WTC11 (cell line): Measurements from ENCODE around the gene APBA3. TPM values are rescaled to one million over a fixed set of nuclear protein-coding genes. Genes with fewer than 3 reads are reported as not detected.

ENCODE experiments used
- ATAC-seq: fragments of 200-7000 bp; cut with Tn5 transposase; 2 replicates; pipeline ENCODE4 v1.10.0; 2021; ENCODE audit warnings: mild to moderate bottlenecking, moderate library complexity
- CTCF ChIA-PET: fragments of 300-600 bp; sonication (Branson Sonifier 250); formaldehyde crosslinking; loops from one replicate; lab custom pipeline; 2021; ENCODE audit warnings: antibody characterized with exemption; lab: Charles Lee
- POLR2A ChIA-PET: fragments of 350-600 bp; sonication (Branson Sonifier 250); formaldehyde crosslinking; loops from one replicate; lab custom pipeline; 2021; ENCODE audit warnings: antibody characterized with exemption; lab: Charles Lee
- DNase-seq: peaks from one replicate; pipeline ENCODE4 v3.0.0; 2021; ENCODE audit warnings: low spot score
- H3K27ac Mint-ChIP-seq: 2 replicates; pipeline ENCODE4 v1.8.0; 2021; ENCODE audit warnings: mixed read lengths
- H3K27me3 Mint-ChIP-seq: 2 replicates; pipeline ENCODE4 v1.8.0; 2021; ENCODE audit warnings: low read depth, mild to moderate bottlenecking, moderate library complexity, mixed read lengths
- H3K36me3 Mint-ChIP-seq: 2 replicates; pipeline ENCODE4 v1.8.0; 2021; ENCODE audit warnings: mixed read lengths
- H3K4me1 Mint-ChIP-seq: 2 replicates; pipeline ENCODE4 v1.8.0; 2022; ENCODE audit warnings: mixed read lengths
- H3K4me3 Mint-ChIP-seq: 2 replicates; pipeline ENCODE4 v1.8.0; 2021; ENCODE audit warnings: mild to moderate bottlenecking, moderate library complexity, mixed read lengths
- H3K9me3 Mint-ChIP-seq: 2 replicates; pipeline ENCODE4 v1.8.0; 2021; ENCODE audit warnings: mixed read lengths
- ARID4B ChIP-seq: sonication (generic); formaldehyde crosslinking; IDR thresholded peaks from 2 replicates; pipeline ENCODE4 v1.8.0; 2023; ENCODE audit warnings: missing genetic modification reagents, mild to moderate bottlenecking, borderline replicate concordance
- ATF1 ChIP-seq: sonication (generic); formaldehyde crosslinking; IDR thresholded peaks from 2 replicates; pipeline ENCODE4 v1.8.1; 2023; ENCODE audit warnings: mild to moderate bottlenecking, moderate library complexity, missing genetic modification reagents
- EMX1 ChIP-seq: fragments of 250-450 bp; sonication (Bioruptor Pico); IDR thresholded peaks from 2 replicates; pipeline ENCODE4 v1.8.0; 2021; ENCODE audit warnings: mild to moderate bottlenecking
- ESRRA ChIP-seq: sonication (generic); formaldehyde crosslinking; IDR thresholded peaks from 2 replicates; pipeline ENCODE4 v1.8.1; 2022; ENCODE audit warnings: mild to moderate bottlenecking, missing genetic modification reagents, borderline replicate concordance
- GABPB1 ChIP-seq: sonication (generic); formaldehyde crosslinking; IDR thresholded peaks from 2 replicates; pipeline ENCODE4 v1.8.1; 2023; ENCODE audit warnings: mild to moderate bottlenecking, missing genetic modification reagents
- GRHL2 ChIP-seq: fragments of 250-450 bp; sonication (Bioruptor Pico); IDR thresholded peaks from 2 replicates; pipeline ENCODE4 v1.8.0; 2022; ENCODE audit warnings: mild to moderate bottlenecking, moderate library complexity; ENCODE audit not compliant: insufficient replicate concordance, severe bottlenecking
- GTF2I ChIP-seq: fragments of 250-450 bp; sonication (Bioruptor Pico); conservative IDR thresholded peaks from 2 replicates; pipeline ENCODE4 v1.4.0; 2021; ENCODE audit warnings: mild to moderate bottlenecking
- IRF2 ChIP-seq: sonication (generic); formaldehyde crosslinking; IDR thresholded peaks from 2 replicates; pipeline ENCODE4 v1.8.0; 2022; ENCODE audit warnings: low read depth, missing genetic modification reagents, borderline replicate concordance
- NR3C1 ChIP-seq: sonication (generic); formaldehyde crosslinking; conservative IDR thresholded peaks from 2 replicates; pipeline ENCODE4 v1.8.1; 2023; ENCODE audit warnings: low read depth, mild to moderate bottlenecking, missing genetic modification reagents
- STAT6 ChIP-seq: sonication (generic); formaldehyde crosslinking; conservative IDR thresholded peaks from 2 replicates; pipeline ENCODE4 v1.8.1; 2023; ENCODE audit warnings: mild to moderate bottlenecking, low read depth, missing genetic modification reagents, moderate library complexity
- TEAD4 ChIP-seq: sonication (generic); formaldehyde crosslinking; IDR thresholded peaks from 2 replicates; pipeline ENCODE4 v1.8.0; 2022; ENCODE audit warnings: mild to moderate bottlenecking, missing genetic modification reagents
- TP53 ChIP-seq: sonication (generic); formaldehyde crosslinking; IDR thresholded peaks from 2 replicates; pipeline ENCODE4 v1.8.1; 2023; ENCODE audit warnings: mild to moderate bottlenecking, missing genetic modification reagents
- USF2 ChIP-seq: sonication (generic); formaldehyde crosslinking; IDR thresholded peaks from 2 replicates; pipeline ENCODE4 v1.8.1; 2023; ENCODE audit warnings: mild to moderate bottlenecking, missing genetic modification reagents, moderate library complexity
- ZNF232 ChIP-seq: sonication (generic); formaldehyde crosslinking; IDR thresholded peaks from 2 replicates; pipeline ENCODE4 v1.8.0; 2022; ENCODE audit warnings: mild to moderate bottlenecking, missing genetic modification reagents
- ZNF317 ChIP-seq: sonication (generic); formaldehyde crosslinking; IDR thresholded peaks from 2 replicates; pipeline ENCODE4 v1.8.1; 2023; ENCODE audit warnings: low read depth, mild to moderate bottlenecking, moderate library complexity, missing genetic modification reagents, borderline replicate concordance
- ZNF416 ChIP-seq: fragments of 250-450 bp; sonication (Bioruptor Pico); IDR thresholded peaks from 2 replicates; pipeline ENCODE4 v1.9.0; 2021; ENCODE audit warnings: mild to moderate bottlenecking, inconsistent platforms
- ZNF425 ChIP-seq: fragments of 250-450 bp; sonication (Bioruptor Pico); conservative IDR thresholded peaks from 2 replicates; pipeline ENCODE4 v1.9.0; 2021; ENCODE audit warnings: mild to moderate bottlenecking
- total RNA-seq: library from RNA; stranded (reverse); gene quantifications from 3 replicates; pipeline ENCODE4 v1.2.3, GENCODE V29; 2021
- TF ChIP-seq, protein P1 (sequence below): sonication (generic); formaldehyde crosslinking; IDR thresholded peaks from 2 replicates; pipeline ENCODE4 v1.8.1; 2023; ENCODE audit warnings: mild to moderate bottlenecking, moderate library complexity, missing genetic modification reagents

Gene APBA3
- total RNA-seq, 1 experiment from 2014 or later = 27.5 TPM

DNA sequence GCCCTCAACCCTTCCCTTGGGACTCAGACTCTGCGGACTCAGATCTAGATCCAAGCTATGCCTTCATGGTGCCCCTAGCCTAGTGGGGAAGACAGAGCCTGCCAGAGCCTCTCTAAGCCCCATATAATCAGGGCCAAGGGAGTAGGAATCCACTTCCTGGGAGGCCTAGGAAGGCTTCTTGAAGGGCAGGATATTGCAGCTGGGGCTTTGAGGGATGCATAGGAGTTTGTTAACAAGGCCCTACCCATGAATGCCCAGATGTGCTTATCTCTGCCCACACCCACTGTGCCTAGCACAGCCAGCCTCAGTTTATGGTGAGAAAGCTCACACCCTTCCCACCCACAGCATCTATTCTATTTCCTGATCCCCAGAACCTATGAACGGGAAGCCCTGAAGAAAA is 11.3 kb downstream of the APBA3 start:
- Mint-ChIP-seq H3K36me3 (peaks cover 18% of the 10 kb centered on the region), H3K27me3 (no peaks in the 10 kb centered on the region), H3K4me1 (no peaks in the 10 kb centered on the region), H3K9me3 (no peaks in the 10 kb centered on the region), H3K27ac (no peak overlapping the region), H3K4me3 (no peak overlapping the region)
- ChIA-PET POLR2A (no interaction called here), CTCF (no interaction called here)
- ATAC-seq (no peak), DNase-seq (no peak)
- TF ChIP-seq IRF2 (CRISPR knock-in tag) (no peak), ESRRA (CRISPR knock-in tag) (no peak), NR3C1 (CRISPR knock-in tag) (no peak), TP53 (CRISPR knock-in tag) (no peak), TEAD4 (CRISPR knock-in tag) (no peak), ZNF416 (CRISPR knock-in tag) (no peak), EMX1 (no peak), ZNF425 (CRISPR knock-in tag) (no peak), ARID4B (CRISPR knock-in tag) (no peak), GABPB1 (CRISPR knock-in tag) (no peak), USF2 (no peak), ATF1 (CRISPR knock-in tag) (no peak), GTF2I (CRISPR knock-in tag) (no peak), ZNF232 (CRISPR knock-in tag) (no peak), ZNF317 (no peak)
- TF ChIP-seq, protein P1, sequence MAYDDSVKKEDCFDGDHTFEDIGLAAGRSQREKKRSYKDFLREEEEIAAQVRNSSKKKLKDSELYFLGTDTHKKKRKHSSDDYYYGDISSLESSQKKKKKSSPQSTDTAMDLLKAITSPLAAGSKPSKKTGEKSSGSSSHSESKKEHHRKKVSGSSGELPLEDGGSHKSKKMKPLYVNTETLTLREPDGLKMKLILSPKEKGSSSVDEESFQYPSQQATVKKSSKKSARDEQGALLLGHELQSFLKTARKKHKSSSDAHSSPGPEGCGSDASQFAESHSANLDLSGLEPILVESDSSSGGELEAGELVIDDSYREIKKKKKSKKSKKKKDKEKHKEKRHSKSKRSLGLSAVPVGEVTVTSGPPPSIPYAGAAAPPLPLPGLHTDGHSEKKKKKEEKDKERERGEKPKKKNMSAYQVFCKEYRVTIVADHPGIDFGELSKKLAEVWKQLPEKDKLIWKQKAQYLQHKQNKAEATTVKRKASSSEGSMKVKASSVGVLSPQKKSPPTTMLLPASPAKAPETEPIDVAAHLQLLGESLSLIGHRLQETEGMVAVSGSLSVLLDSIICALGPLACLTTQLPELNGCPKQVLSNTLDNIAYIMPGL (CRISPR knock-in tag) = no peak

DNA sequence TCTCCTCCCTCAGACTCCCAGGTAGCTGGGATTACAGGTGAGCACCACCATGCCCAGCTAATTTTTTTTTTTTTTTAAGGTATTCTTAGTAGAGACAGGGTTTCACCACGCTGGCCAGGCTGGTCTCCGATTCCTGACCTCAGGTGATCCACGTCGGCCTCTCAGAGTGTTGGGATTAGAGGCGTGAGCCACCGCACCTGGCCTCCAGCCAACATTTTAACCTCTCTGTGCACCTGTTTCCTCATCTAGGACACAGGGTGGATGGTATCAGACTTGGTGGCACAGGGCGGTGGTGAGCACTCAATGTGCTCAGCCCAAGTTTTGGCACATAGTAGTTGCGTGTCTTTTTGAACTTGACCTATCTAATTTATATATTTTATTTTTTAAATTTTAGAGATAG is 12.5 kb downstream of the APBA3 start:
- H3K4me3 Mint-ChIP-seq = no peak overlapping the region
- no peaks in the 10 kb centered on the region for H3K9me3 Mint-ChIP-seq
- TF ChIP-seq USF2 (no peak), GRHL2 (no peak), STAT6 (CRISPR knock-in tag) (no peak)
- CTCF ChIA-PET = interaction anchor here (0.6 to 0.7 kb wide), 2 partner anchors 110 to 125 kb away, joined by 3 read pairs; no protein-coding TSS in a partner anchor
- no peak overlapping the region for H3K27ac Mint-ChIP-seq
- no peaks in the 10 kb centered on the region for H3K27me3 Mint-ChIP-seq
- no peak for DNase-seq
- no peaks in the 10 kb centered on the region for H3K4me1 Mint-ChIP-seq
- ATAC-seq = no peak
- POLR2A ChIA-PET = no interaction called here
- H3K36me3 Mint-ChIP-seq = peaks cover 14% of the 10 kb centered on the region
